Astrocyte (in vitro differentiated cells and primary cell): ENCODE measurements around the gene R3HCC1L.

Experiments
- EZH2 ChIP-seq: IDR thresholded peaks from 2 replicates; pipeline ENCODE4 v1.6.1; 2012; ENCODE audit warnings: mild to moderate bottlenecking, low read length, inconsistent platforms; ENCODE audit not compliant: insufficient read depth
- TF ChIP-seq, protein P1 (sequence below): IDR thresholded peaks from 2 replicates; pipeline ENCODE4 v1.5.1; 2011; ENCODE audit warnings: low read depth, mild to moderate bottlenecking, inconsistent platforms, low read length, moderate library complexity; ENCODE audit not compliant: insufficient read depth

DNA sequence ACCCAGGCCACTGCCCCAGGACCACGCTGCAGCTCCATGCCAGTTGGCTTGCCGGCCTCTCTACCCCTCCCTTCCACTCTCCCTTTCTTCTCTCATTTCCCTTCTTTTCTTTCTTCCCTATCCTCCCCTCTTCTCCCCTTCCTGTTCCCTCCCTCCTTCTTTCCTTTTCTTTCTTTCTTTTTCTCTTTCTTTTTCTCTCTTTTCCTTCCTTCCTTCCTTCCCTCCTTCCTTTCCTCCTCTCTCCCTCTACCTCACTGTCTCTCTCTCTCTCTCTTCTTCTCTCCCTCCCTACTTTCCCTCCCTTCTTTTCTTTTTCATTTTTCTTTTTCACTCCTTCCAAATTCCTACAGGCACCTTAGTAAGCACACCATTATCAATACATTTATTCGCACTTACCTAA, 30.3 kb upstream of the R3HCC1L start:
- TF ChIP-seq, protein P1, sequence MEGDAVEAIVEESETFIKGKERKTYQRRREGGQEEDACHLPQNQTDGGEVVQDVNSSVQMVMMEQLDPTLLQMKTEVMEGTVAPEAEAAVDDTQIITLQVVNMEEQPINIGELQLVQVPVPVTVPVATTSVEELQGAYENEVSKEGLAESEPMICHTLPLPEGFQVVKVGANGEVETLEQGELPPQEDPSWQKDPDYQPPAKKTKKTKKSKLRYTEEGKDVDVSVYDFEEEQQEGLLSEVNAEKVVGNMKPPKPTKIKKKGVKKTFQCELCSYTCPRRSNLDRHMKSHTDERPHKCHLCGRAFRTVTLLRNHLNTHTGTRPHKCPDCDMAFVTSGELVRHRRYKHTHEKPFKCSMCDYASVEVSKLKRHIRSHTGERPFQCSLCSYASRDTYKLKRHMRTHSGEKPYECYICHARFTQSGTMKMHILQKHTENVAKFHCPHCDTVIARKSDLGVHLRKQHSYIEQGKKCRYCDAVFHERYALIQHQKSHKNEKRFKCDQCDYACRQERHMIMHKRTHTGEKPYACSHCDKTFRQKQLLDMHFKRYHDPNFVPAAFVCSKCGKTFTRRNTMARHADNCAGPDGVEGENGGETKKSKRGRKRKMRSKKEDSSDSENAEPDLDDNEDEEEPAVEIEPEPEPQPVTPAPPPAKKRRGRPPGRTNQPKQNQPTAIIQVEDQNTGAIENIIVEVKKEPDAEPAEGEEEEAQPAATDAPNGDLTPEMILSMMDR = no peak
- no peak for TF ChIP-seq EZH2
